IPS DF 19.7 (cell line): ENCODE results near the gene WDR54.
"Not testable (repeated sequence)": the region's sequence is repeated elsewhere in the genome, so short reads cannot be mapped to it uniquely, and the experiment has no call there.

Experiments used
- DNase-seq: peaks from one replicate; pipeline ENCODE4 v3.0.0-alpha.2; 2013; ENCODE audit warnings: low read depth, low spot score

WDR54 gene

DNA sequence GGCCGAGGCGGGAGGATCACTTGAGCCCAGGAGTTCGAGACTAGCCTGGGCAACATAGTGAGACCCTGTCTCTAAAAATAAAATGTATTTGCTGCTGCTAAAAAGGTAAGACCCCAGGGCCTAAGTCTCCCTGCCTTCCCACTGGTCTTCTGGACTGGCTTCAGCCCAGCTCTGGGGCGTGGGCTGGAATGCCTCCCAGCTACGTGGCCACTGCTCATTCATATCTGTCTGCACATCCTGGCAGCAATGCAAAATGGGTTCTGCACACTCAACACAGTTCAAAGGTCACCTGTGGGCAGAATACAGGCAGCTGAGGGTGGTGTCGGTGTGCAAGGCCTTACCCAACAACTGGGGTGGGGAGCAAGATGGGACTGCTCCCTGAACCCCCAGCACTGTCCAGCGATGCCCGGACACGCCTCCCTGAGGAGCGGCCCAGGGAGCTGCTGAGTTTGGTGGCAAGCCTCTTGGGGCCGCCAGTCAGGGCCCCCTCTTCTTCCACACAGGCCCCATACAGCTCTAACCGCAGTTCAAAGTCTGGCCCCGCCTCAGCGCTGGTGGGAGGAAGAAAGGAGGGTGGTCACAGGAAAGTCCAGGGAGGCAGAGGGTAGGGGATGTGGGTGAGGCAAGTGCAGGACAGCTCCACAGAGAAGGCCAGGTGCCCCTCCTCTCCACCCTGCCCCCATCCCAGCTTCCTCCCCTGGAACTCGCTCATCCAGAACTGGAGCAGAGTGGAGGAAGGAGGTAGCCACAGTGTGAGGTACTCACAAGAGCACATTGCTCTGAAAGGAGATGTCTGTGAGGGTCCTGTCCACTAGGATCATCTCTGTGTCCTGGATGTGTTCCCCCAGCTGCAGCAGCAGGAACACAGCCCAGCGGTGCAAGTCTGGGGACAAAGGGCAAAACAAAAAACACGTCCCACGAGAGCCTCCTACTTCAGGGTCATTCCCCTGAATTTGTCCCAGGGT, 8.2 kb downstream of the WDR54 start:
- DNase-seq, result no peak

DNA sequence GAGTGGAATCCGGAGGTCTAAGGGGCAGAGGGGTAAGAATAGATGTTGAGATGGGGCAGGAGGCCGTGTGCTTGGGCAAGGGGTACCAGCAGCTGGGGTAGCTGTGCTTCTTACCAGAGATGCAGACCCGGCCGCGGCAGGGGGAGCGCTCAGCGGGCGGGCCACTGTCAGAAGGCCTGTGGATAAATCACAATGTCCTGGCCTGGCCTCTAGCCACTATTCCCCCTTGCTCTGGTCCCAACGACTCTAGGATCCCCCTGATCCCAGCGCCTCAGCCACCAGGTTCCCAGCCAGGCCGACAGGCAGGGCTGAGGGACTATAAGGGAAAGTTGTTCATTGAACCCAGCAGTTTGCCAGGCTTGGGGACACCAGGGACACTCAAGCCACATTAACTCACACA, 9.0 kb downstream of the WDR54 start:
- DNase-seq, result no peak

DNA sequence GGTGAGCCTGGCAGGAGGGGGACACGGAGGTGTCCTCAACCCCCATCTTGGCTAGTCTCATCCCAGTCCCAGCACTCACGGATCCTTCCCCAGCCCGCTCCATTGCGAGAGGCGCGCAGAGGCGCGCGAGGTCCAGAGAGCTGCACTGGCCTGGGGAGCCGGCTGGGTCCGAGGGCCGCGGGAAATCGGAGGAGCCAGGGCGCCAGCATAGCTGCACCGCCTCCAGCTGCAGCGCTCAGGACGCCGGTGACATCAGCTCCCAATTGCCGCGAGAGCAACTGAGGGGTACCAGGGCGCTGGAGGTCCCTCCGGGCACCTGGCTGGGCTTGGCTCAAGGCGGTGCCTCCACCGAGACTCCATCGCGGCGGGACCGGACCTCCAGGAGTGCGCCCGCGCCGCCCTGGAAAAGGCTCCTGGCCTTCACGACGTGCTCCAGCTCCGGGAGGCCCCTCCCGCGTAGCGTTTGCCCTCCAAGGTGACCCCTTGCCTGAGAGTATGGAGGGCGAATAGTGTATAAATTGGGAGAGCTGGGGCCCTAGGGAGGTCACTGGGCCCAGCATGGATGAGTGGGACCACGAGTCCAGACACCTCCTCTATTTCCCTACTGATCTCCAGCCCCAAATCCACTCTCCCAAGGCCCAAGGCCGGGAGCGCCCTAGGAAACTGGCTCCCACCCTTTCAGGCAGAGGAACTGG, 14.7 kb downstream of the WDR54 start:
- no peak for DNase-seq

DNA sequence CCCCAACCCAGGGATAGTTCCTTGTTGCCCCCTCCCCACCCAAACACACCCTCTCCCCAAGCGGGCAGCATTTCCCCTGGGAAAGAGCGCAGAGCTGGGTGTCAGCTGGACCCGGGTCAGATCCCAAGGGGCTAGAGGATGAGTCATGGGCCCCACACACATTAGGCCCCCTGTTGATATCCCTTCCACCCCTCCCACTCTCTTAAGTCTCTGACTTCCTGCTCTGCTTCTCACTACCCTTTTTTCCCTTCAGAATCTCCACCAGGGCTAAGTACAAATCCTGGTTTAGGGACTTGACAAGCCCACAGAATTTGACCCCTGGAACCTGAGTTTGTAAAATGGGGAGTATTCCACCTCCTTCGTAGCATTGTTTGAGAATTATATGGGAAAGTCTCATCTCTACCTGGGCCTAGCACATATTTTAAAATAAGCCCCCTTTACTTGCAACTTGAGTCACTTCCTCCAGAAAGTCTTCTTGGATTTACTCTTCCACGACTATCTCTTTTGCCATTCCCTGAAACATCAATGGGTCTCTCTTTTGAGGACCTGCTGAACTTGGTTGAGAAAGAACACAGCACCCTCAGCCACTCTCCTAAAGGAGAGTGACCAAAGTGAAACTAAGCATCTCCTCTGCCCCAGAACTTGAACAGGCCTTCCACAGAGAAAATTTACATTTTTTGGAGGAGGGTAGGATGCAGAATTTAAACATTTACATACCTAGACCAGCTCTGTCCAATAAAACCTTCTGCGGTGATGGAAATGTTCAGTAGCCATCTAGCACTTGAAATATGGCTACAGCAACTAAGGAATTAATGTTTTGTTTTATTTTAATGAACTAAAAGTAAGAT, 15.5 kb downstream of the WDR54 start:
- no peak for DNase-seq

DNA sequence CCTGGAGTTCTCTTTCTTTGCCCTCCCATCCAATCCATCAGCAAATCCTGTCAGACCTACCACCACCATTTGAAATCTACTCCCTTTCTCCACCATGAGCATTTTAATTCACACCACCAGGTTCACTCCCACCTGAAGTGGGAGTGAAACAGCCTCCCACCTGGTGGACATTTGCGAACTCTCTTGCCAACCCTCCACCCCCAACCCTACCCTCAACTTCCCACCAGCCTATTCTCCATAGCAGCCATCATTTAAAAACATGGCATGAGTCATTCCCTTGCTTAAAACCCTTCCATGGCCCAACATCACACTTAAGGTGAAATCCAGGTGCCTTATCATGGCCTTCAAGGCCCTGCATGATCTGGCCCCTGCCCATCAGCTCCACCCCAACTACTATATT, 16.7 kb downstream of the WDR54 start:
- DNase-seq, result no peak

DNA sequence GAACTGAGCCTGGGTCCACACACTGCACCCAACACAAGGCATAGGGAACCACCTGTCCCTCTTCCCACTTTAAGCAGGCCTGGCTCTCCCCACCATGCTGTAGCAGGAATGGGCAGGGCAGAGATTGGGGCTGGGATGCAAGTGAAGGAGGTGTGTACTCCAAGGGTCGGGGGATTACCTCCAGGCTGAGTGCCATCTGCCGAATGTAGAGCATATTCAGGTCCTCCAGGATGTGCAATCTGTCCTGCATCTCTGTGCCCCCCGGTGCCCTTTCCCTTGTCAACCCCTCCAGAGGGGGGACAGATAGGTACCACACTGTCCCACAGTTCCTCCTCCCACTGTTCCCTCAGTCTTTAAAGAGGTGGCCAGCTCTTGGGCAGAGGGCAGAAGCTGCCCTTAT, 17.8 kb downstream of the WDR54 start:
- no peak for DNase-seq

DNA sequence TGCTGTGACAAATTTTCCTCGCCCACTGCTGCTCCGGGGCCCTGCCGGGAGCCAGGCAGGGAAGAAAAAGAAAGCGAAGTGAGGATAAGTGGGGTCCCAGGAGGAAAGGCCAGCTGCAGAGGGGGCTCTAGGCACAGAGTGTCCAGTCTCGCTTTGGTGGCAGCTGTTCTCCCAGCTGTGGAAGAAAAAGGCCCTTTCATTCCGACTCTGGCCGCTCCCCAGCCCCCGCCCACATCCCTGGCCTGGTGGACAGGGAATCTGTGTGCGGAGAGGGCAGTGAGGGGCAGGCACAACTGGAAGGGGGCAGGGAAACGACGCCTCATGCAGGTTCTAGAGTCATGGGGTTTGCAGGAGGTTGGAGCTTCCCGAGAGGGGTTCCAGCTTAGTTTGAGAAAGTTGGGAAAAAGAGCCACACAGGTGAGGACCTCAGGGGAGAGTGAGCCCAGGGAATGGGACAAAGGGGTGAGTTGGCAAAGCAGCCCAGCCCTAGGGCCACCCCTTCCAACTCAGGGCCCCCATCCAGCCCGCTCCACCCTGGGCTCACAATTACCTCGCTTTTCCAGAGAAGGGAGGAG, 18.4 kb downstream of the WDR54 start:
- DNase-seq, result no peak

DNA sequence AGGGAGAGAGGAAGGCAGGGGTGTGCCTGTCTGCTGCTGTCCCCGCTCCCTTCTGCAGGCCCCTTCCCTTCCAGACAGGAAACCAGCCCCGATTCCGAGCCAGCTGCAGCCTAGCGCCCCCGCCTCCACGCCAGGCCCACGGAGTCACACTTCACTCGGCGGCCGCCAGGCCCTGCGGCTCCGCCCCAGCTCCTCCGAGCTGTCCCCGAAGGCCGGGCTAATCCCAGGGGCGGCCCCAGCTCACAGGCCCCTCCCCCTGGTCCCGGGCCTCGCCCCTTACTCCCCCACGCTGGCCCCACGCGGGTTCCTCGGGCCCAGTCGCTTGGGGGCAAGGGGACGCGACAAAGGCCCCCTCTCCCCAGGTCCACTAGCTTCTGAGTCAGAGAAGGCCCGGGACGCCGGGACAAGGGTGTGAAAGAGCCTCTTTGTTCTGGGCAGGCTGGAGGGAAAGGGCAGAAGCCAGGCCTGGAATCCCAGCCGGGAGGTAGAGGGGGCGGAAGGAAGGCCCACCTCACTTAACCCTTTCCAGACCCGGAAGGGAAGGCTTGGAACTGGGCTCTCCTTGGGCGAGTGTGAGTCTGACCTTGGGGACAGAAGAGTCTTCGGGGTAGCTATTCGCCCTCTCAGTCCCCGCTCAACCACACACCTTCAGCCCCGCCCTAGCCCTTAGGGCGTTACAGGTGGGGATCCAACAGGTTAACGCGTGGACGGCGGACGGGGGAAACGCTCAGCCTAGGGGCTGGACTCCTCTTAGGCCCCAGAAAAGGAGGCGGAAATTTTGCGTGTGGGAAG, 19.0 kb downstream of the WDR54 start:
- DNase-seq, result no peak

DNA sequence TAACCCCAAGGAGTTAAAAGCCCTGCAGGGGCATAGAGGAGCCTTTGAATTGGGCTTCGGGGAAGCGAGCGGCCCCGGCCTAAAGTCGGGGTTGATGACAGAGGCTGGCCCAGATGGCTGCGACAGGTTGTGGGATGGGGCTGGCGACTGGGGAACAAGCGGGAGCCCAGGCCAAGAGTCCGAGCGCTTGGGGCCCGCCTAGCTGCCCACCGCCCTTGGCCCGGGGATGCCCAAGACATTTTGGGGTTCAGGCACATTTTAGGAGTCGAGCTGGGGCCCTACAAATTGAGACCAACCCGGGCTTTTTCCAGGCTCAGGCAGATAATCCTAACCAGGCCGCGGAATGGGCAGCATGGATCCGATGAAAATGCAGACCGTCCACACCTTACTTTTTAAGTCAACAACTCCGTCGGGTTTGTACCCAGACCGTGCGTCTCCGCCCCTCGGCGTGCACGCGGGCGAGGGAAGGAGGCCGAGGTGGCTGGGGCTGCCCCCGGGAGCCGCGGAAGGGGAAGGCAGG, 19.7 kb downstream of the WDR54 start:
- DNase-seq, result no peak

DNA sequence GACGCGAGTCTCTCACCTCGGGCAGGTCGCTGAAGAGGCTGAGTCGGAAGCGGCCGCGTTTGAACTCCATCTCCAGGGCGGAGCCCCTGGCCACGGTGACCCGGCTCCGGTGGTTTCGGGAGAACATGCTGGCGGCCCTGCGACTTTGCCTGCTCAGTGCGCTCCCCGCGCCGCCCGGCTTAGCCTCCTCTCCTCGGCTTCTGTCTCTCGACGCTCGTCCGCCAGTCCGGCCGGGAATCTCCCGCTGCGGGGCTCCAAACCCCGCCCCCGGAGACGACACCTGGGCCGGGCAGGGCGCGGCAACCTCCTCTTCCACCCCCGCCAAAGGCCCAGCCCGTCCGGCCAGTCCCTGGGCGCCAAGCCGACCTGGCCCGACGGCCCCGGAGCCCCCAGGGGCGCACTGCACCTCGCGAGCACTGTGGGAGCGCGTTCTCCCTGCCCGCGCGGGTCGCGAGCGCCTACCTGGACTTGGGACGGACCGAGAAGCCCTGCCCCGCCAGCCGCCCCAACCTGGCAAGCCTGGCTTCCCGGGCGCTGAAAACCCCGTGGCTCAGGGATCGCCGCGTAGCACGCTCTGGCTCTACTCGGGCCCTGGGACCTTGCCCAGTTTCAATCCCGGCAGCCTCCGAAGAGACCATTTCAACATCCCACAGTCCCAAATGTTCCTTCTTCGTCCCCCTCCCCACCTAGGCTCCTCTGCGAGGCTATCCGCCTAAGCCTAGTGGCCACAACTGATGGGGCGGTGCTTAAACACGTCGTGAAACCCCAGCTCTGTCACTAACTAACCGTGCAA, 20.4 kb downstream of the WDR54 start, which contains the start of gene RTKN:
Gene RTKN (minus strand): TSS at position 248 of the 793 bp plus-strand sequence. CDS start 121 bp downstream, at position 127.
- no peak for DNase-seq

DNA sequence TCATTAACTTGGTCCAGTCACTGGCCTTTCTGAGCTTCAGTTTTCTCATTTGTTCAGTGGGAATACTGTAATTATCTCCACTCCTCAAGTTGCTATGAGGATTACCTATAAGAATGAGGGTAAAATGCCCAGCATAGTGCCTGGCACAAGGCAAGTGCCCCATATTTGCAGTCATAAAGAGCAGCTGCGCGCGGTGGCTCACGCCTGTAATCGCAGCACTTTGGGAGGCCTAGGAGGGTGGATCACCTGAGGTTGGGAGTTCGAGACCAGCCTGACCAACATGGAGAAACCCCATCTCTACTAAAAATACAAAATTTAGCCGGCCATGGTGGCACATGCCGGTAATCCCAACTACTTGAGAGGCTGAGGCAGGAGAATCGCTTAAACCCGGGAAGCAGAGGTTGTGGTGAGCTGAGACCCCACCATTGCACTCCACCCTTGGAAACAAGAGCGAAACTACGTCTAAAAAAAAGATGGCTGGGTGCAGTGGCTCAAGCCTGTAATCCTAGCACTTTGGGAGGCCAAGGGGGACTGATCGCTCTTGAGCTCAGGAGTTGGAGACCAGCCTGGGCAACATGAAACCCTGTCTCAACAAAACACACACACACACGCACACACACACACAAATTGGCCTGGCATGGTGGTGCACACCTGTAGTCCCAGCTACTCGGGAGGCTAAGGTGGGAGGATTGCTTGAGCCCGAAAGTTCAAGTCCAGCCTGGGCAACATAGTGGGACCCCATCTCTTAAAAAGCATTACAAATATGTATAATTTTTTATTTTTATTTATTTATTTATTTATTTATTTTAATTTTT, 21.2 kb downstream of the WDR54 start:
- not testable (repeated sequence) for DNase-seq

DNA sequence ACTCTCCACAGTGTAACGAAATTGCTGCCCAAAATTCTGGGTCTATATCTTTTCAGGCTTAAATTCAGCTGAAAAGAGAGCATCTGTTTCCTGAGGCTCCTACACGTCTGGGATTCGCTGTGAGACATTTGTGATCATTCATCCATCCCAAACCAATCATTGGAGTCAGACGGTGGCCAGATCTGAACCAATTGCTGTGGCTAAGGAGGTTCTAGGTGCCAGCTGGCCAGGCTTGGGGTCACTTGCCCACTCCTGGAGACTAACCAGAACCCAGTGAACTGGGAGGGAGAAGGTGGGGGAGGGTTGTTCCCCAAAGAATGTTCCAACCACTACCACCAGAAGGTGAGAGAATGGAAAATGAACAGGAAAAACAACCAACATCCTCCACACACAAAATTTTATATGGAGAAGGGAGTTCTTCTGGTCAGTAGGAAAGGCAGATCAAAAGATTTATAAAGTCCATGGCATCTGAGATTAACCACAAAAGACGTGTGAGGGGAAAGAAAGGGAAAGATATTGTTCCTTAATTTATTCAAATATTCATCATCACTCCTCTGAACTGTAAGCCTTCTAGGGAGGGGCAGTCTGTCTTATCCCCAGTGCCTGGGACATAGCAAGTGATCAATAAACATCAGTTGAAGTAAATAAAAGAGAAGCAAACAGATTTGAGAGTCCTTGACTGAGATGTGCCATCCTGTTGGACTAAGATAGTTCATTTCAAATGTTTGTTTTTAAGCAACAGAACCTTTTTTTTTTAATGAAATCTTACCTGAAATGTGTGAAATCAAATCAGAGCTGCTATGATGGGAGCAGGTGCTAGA, 23.2 kb downstream of the WDR54 start:
- DNase-seq, result no peak

DNA sequence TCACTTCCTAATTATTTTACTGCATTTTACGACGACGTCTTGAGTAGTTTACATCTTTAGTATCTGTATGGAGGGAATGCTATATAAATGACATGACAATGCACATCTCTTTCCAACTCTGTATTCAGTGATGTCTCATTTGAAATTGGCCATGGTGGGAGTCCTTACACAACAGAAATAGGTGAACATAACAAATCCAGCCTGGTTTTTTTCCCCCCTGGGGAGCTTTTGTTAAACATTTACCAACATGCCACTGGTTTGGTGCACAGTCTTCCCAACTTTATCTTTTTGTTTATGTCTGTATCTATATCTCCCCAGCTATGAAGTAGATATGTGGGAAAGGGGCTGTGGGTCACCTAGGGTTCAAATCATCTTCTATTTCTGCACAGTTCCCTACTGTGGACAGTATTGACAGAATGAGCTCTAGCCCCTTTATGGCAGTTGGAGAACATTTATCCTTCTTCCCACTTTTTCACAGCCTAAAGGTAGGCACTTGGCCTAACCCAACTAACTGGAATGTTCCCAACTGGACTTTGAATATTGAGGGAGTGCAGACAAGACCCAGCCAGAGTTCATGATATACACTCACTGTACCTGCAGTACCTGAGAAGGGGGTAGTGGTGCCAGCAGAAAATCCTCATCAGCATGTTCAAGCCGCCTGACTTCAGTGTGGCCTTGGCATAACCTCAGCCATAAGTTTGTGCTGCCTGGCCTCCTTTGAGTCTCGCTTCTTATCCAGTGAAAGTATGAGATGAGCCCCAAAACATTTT, 25.9 kb downstream of the WDR54 start:
- DNase-seq, result no peak

DNA sequence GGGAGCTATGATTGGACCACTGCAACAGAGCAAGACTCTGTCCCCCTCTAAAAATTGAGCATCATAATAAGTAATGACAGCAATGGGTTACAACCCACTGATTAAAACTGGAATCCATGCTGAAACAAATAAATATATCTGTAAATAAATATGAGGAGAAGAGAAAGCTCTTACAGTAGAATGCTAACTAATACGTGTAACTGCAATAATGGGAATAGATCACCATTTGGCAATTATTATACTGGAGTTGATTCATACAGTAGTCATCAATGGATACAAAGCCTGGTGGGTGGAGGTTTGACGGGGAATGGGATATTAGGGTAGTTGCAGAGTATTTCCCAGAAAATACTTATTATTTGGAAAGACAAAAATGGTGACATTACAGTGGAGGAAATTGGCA, 27.2 kb downstream of the WDR54 start:
- no peak for DNase-seq

DNA sequence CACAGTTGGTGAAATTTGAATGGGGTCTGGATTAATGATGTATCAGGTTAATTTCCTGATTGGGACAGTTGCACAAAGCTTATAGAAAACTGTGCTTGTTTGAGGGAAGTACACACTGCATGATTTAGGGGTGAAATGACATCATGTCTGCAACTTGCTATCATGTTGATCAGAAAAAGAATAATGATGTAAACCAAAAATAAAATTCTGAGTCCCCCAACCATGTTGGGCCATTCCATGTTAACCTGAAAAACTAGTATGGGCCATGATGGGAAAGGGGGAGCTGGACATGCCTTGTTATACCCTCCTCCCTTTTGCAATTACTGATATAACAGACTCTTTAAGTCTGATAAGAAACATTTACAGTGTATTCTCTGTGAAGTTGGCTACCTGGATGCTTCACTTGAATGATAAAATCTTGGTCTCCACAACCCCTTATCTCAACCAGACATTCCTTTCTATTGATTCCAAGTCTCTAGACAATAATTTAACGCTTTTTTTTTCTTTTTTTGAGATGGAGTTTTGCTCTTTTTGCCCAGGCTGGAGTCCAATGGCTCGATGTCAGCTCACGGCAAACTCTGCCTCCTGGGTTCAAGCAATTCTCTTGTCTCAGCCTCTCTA, 29.1 kb downstream of the WDR54 start:
- no peak for DNase-seq

DNA sequence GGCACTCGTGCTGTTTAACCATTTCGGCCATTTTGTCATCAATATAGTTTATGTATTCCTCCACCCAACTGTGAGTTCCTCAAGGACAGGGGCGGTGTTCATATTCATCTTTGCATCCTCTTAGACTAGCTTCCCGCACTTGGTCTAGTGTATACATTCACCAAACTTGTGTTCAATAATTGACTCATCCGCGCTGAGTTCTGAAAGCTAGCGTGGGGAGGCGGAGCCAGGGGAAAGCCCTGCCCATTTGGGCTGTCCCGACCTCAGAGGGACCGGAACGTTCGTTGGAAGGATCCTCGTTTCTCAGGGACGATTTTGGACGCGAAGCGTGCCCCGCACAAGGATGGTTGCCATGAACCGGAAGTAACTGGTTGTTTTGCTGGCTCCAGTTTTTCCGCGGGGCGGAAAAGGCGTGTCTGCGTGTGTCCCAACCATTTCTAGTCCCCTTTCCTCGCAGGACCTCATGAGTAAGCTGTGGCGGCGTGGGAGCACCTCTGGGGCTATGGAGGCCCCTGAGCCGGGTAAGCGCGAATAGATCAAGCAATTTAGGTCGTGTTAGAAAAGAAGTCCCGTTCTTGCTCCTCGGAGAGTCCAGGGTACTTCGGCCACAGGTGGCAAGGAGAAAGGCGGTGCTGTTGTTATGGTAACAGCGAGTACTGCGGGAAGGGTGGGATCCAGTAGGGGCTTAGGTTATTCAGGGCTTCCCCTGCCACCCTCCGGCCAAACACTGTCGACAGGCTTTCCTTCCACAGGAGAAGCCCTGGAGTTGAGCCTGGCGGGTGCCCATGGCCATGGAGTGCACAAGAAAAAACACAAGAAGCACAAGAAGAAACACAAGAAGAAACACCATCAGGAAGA, 33.4 kb downstream of the WDR54 start, which contains the start of gene INO80B:
Gene INO80B (plus strand): TSS at position 434 of the 858 bp plus-strand sequence. CDS start 30 bp downstream, at position 464.
- no peak for DNase-seq
